ENCODE data around the gene TNRC6B. TPM values are rescaled to one million over a fixed set of nuclear protein-coding genes. Genes with fewer than 3 reads are reported as not detected.
"Not testable (repeated sequence)": the region's sequence is repeated elsewhere in the genome, so short reads cannot be mapped to it uniquely, and the experiment has no call there.

TNRC6B gene
- total RNA-seq, 1 donor from 2014 or later = 62.0 TPM

DNA sequence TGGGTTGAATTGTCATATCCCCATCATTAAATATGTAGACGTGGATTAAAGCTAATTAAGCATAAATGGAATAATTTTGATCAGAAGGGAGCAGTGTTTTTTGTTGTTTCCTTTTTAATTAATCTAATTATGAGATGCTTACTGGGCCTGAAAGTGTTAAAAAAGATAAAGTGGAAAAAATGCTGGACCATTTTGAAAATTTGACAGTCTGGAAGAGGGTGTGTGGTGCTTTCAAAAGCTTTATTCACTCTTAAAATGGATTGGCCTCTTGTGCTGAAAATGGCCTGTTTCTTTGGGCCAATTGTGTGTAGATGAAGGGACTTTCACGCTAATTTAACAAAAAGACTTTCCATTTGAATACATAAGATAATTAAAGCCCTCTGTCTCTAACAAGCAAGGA is 1.8 kb downstream of the TNRC6B start:
- Mint-ChIP-seq H3K27ac (ENCODE audit: unreplicated experiment) (peak overlapping the region; percentile 99), H3K4me1 (ENCODE audit: low read depth, unreplicated experiment) (peaks cover 32% of the 10 kb centered on the region), H3K27me3 (ENCODE audit: unreplicated experiment) (peaks cover 2% of the 10 kb centered on the region), H3K4me3 (ENCODE audit: unreplicated experiment) (peak overlapping the region; percentile 94), H3K36me3 (ENCODE audit: unreplicated experiment) (no peaks in the 10 kb centered on the region), H3K9me3 (ENCODE audit: unreplicated experiment) (peaks cover 9% of the 10 kb centered on the region)
- TF ChIP-seq CTCF (IDR thresholded peaks at IDR 0.05; ENCODE audit: partially characterized antibody, unreplicated experiment) = no peak
- DNase-seq = no peak

DNA sequence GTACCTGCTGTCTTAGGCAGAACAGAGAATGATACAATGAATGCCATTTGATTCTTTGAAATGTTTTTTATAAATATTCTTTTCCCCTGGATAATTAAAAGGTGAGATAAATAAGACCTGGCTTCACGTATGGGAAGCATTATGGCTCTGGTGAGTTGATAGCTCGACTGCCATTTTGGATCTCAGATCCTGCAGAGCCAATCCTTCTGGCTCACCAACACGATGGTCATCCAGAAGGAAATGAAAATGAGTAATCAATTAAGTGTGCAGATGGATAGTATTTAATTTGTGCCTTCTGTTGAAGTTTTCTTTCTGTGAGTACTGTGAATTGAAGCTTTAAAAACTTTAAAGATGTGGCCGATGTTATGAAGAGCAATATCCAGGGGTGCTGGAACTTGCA is 2.7 kb downstream of the TNRC6B start:
- Mint-ChIP-seq H3K9me3 (ENCODE audit: unreplicated experiment) (peaks cover 9% of the 10 kb centered on the region), H3K4me3 (ENCODE audit: unreplicated experiment) (peak overlapping the region; percentile 94), H3K27me3 (ENCODE audit: unreplicated experiment) (peaks cover 2% of the 10 kb centered on the region), H3K4me1 (ENCODE audit: low read depth, unreplicated experiment) (peaks cover 32% of the 10 kb centered on the region), H3K36me3 (ENCODE audit: unreplicated experiment) (no peaks in the 10 kb centered on the region), H3K27ac (ENCODE audit: unreplicated experiment) (peak overlapping the region; percentile 56)
- TF ChIP-seq CTCF (IDR thresholded peaks at IDR 0.05; ENCODE audit: partially characterized antibody, unreplicated experiment) = no peak
- DNase-seq = no peak

GRCh38 chr22:40181323-40181722 is 3.6 kb downstream of the TNRC6B start:
- TF ChIP-seq CTCF (IDR thresholded peaks at IDR 0.05; ENCODE audit: partially characterized antibody, unreplicated experiment) = no peak
- H3K36me3 Mint-ChIP-seq (ENCODE audit: unreplicated experiment) = no peaks in the 10 kb centered on the region
- H3K4me1 Mint-ChIP-seq (ENCODE audit: low read depth, unreplicated experiment) = peaks cover 35% of the 10 kb centered on the region
- H3K9me3 Mint-ChIP-seq (ENCODE audit: unreplicated experiment) = peaks cover 12% of the 10 kb centered on the region
- H3K27ac Mint-ChIP-seq (ENCODE audit: unreplicated experiment) = no peak overlapping the region
- no peak for DNase-seq
- H3K27me3 Mint-ChIP-seq (ENCODE audit: unreplicated experiment) = peaks cover 2% of the 10 kb centered on the region
- H3K4me3 Mint-ChIP-seq (ENCODE audit: unreplicated experiment) = no peak overlapping the region

GRCh38 chr22:40182231-40182835 is 4.6 kb downstream of the TNRC6B start:
- Mint-ChIP-seq H3K4me3 (ENCODE audit: unreplicated experiment) (peak overlapping the region; percentile 8), H3K27ac (ENCODE audit: unreplicated experiment) (peak overlapping the region; percentile 24), H3K36me3 (ENCODE audit: unreplicated experiment) (no peaks in the 10 kb centered on the region), H3K27me3 (ENCODE audit: unreplicated experiment) (peaks cover 2% of the 10 kb centered on the region), H3K4me1 (ENCODE audit: low read depth, unreplicated experiment) (peaks cover 25% of the 10 kb centered on the region), H3K9me3 (ENCODE audit: unreplicated experiment) (peaks cover 12% of the 10 kb centered on the region)
- TF ChIP-seq CTCF (IDR thresholded peaks at IDR 0.05; ENCODE audit: partially characterized antibody, unreplicated experiment) = no peak
- no peak for DNase-seq

- DNase-seq = no peak
- no peaks in the 10 kb centered on the region for H3K27me3 Mint-ChIP-seq (ENCODE audit: unreplicated experiment)
Observed at GRCh38 chr22:40183029-40183581, 5.4 kb downstream of the TNRC6B start.

GRCh38 chr22:40183603-40184002 is 5.9 kb downstream of the TNRC6B start:
- not testable (repeated sequence) for DNase-seq; H3K9me3 Mint-ChIP-seq (ENCODE audit: unreplicated experiment); H3K36me3 Mint-ChIP-seq (ENCODE audit: unreplicated experiment); H3K4me3 Mint-ChIP-seq (ENCODE audit: unreplicated experiment); H3K27me3 Mint-ChIP-seq (ENCODE audit: unreplicated experiment)
- Mint-ChIP-seq H3K27ac (ENCODE audit: unreplicated experiment) (peak overlapping the region; percentile 34), H3K4me1 (ENCODE audit: low read depth, unreplicated experiment) (peaks cover 26% of the 10 kb centered on the region)

More at GRCh38 chr22:40183029-40183581, 5.4 kb downstream of the TNRC6B start:
- H3K36me3 Mint-ChIP-seq (ENCODE audit: unreplicated experiment) = no peaks in the 10 kb centered on the region
- peak overlapping the region; percentile 30 for H3K4me3 Mint-ChIP-seq (ENCODE audit: unreplicated experiment)
- peak overlapping the region; percentile 34 for H3K27ac Mint-ChIP-seq (ENCODE audit: unreplicated experiment)
- H3K9me3 Mint-ChIP-seq (ENCODE audit: unreplicated experiment) = peaks cover 10% of the 10 kb centered on the region
- H3K4me1 Mint-ChIP-seq (ENCODE audit: low read depth, unreplicated experiment) = peaks cover 25% of the 10 kb centered on the region
- TF ChIP-seq CTCF (IDR thresholded peaks at IDR 0.05; ENCODE audit: partially characterized antibody, unreplicated experiment) = no peak

All from glutamatergic neuron (in vitro differentiated cells).